ENCODE measurements around the gene PHF2.

Gene PHF2

DNA sequence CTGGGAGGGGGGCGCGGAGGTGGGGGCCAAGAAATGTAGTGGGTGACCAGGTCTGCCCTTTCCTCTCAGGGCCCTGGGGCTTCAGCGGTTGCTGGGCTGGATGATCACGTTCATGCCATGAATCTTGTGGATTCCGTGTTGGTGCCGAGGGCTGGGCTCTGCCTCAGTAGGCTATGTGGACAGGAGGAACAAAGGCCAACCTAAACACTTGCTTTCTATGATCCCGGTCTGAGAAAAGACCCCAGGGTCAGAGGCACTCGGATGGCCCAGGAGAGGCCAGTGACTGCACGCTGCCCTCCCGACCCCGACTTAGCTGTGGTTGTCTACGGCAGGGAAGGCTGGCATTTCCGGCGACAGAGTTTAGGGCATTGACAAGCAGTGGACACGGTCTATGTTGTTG lies 26.6 kb downstream of the PHF2 start:
- DNase-seq = no peak

DNA sequence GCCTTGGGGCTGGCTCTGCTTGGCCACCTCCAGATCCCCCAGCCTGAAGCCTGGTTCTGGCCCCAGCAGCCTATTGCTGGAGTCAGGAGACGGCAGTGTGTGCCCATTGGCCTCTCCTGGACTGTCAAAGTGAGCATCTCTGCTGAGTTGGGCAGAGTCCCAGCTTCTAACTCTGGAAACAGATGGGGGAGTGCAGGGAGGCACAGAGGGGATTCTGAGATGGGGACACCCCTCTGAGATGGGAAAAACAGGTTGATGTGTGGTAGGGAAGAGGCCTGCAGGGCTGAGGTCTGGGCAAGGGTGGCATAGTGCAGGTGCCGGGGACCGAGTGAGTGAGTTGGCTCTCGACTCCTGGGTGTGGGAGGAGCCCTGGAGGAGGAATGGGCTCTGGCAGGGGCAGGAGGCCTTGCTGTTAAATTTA lies 27.5 kb downstream of the PHF2 start:
- no peak for DNase-seq

DNA sequence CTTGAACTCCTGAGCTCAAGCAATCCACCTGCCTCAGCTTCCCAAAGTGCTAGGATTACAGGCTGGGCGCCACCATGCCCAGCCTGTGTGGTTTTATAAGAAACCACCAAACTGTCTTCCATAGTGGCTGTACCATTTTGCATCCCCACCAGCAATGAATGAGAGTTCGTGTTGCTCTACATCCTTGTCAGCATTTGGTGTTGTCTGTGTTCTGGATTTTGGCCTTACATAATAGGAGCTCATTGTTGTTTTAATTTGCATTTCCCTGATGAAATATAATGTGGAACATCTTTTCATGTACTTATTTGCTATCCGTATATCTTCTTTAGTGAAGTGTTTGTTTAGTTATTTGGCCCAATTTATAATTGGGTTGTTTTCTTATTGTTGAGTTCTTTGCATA lies 29.8 kb downstream of the PHF2 start:
- DNase-seq = no peak

DNA sequence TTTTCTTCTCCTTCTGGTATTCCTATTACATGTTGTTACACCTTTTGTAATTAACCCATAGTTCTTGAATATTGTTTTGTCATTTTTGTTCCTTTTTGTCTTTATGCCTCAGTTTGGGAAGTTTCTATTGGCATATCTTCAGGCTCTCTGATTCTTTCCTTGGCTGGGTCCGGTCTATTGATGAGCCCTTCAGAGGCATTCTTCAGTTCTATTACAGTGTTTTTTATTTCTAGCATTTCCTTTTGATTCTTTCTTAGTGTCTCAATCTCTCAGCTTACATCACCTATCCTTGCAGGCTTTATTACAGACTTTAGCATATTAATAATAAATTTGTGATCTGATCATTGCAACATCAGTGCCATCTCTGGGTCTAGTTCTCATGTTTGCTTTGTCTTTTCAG lies 33.8 kb downstream of the PHF2 start:
- no peak for DNase-seq

DNA sequence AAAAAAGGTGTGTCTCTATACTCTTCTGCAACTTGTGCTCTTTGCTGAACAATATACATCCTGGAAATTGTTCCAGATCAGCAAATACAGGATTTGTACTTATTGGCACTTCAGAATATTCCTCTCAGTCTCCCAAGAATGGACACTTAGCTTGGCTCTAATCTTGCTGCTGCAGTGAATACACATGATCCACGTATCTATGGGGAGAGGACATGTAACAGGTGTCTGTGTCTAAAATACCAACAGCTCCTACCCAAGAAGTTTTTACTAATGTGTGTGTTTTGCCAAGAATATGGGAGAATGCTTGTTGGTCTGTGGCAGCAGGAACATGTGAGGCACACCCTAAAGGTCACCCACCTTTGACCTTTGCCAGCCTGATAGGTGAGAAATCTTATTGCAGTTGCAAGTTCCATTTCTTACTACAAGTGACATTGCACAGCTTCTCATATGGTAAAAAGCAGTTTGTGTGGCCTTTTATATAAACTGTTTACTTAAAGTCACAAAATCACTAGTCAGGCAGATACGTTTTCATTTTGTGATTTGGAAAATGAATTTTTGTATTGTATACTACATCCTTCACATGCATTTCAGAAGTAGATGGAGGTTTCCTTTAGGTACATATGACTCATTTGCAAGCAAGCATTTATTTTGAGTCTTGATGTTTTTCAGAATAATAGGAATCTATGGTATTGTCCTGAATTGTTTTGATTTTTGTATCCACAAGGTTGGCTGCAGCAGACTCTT lies 35.8 kb downstream of the PHF2 start:
- no peak for DNase-seq

DNA sequence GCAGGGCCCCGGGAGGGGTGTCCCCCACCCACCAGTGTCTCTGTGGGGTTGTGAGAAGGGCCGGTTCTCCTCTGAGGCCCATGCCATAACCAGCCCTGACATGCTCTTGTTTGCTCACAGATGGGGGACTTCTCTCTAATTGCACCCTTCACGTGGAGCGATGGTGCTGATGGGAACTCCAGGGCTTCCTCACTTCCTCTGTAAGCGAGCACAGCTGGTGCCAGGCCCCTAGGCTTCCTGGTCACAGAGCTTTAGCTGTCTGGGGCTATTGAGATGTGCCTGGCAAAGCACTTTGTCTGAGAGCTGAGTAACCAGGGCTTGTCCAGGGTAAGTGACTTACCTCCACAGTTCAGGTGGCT lies 36.4 kb downstream of the PHF2 start:
- DNase-seq = no peak

DNA sequence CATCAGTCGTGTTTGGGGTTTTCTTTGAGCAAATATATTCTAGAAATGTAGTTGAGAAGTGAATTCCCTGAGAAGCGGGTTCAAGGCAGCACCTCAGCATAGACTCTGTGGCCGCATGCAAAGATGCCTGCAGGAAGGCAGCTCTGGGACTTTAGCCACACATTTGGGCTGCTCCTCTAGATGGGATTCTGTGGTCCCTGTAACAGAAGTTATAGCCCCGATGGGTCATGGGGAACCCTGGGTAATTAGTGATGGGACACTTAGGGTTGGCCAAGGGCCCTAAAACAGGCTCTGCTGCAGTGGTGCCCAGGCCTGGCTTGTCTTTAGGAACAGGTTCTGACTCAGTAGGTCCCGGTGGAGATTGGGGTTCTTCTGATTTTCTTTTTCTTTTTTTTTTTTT lies 36.8 kb downstream of the PHF2 start:
- DNase-seq = no peak

DNA sequence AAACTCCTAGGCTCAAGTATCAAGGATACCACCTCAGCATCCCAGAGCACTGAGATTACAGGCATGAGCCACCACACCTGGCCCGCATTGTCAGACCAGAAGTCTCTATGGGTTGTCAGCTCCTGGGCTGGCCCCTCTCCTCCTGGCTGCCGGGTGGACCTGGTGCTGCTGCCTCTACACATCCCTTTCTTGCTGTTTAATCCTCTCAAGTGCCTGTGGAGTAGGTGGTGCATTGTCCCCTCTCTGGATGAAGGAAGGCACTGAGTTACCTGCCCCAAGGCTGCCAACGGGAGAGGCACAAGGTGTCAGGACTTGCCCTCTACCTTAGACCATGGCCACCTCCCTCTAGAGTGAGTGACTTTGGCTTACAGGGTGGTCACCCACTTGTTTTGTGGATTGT lies 37.4 kb downstream of the PHF2 start:
- DNase-seq = no peak

DNA sequence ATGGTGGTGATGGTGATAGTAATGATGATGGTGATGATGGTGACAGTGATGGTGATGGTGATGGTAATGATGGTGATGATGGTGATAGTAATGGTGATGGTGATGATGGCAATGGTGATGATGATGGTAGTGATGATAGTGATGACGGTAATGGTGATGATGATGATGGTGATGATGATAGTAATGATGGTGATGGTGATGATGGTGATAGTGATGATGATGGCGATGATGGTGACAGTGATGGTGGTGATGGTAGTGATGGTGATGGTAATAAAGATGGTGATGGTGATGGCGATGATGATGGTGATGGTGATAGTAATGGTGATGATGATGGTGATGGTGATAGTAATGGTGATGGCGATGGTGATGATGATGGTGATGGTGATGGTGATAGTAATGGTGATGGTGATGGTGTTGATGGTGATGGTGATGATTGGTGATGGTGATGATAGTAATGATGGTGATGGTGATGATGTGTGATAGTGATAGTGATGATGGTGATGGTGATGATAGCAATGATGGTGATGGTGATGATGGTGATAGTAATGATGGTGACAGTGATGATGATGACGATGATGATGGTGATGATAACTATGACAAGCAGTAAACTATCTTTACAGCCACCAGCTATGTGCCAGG lies 38.6 kb downstream of the PHF2 start:
- no peak for DNase-seq

DNA sequence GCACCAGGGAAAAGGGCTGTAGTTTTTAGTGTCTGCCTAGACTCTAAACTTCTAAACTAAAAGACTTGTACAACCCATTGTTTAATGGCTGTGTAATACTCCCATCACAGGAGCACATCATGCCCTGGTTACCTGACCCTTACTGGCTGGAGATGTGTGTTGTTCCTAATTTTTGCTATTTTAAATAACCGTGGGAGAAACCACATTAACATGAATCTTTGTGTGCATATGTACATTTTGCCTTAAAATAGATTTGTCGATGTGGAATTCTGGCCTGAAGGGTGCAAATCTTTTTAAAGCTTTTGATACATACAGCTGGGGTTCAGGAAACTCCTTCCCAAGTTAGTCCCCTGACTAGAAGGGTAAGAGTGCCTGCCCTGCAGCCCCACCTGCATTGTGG lies 39.7 kb downstream of the PHF2 start:
- DNase-seq = no peak

DNA sequence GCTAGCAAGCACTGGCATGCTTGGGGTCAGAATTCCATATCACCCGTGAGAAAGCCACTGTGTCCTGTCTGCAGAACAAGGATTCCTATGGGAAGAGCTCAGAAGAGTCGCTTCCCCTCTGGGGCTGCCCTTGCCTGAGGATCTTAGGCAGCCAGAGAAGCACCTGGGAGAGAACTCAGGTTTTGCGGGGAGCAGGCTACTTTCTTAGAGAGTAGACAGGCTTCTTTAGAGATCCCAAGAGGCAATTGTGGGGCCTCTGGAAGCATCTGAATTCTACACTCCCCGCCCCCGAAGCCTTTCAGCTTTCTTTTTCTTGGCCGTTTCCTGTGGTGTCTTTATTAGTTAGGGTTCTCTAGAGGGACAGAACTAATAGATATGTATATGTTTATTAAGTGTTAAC lies 40.9 kb downstream of the PHF2 start:
- no peak for DNase-seq

DNA sequence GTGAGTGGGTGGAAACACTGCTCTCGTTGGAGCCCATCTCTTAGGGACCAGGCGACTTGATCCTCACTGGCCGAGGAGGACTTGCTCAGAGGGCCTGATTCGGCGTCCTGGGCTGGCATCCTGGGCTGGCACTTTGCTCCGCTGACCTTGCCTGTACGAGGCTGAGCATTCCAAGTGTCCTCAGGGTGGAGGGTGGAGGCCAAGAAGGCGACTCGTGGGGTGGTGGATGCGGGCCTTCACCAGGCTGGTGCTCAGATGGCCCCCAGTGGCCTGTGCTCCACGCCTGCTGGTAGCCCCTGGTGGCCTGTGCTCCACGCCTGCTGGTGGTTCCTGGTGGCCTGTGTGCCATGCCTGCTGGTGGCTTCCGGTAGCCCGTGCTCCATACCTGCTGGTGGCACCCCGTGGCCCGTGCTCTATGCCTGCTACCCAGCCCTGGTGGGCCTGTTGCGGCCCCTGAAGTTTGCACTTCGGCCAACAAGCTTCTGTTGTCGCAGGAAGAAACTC lies 42.9 kb downstream of the PHF2 start:
- no peak for DNase-seq

DNA sequence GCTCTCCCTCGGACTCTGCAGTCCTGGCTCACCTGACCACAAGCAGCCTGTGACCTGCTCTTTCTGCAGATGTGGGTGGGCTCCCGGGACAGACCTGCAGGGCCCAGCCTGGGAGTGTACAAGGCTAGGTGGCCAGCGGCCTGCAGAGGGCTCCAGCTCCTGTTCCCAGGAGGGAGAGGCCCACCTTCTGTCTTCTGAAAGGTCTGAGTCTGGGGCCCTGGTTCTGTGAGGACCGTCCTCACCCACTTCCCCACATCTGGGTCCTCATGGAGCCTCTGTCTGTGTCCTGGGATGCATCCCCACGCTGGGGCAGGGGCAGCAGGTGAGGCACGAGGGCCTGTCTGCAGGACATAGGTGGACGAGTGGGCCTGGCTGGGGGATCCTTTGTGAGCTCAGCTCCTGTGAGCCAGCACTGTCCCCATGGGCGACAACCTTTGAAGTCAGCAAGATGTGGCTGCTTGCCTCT lies 43.7 kb downstream of the PHF2 start:
- DNase-seq = no peak

DNA sequence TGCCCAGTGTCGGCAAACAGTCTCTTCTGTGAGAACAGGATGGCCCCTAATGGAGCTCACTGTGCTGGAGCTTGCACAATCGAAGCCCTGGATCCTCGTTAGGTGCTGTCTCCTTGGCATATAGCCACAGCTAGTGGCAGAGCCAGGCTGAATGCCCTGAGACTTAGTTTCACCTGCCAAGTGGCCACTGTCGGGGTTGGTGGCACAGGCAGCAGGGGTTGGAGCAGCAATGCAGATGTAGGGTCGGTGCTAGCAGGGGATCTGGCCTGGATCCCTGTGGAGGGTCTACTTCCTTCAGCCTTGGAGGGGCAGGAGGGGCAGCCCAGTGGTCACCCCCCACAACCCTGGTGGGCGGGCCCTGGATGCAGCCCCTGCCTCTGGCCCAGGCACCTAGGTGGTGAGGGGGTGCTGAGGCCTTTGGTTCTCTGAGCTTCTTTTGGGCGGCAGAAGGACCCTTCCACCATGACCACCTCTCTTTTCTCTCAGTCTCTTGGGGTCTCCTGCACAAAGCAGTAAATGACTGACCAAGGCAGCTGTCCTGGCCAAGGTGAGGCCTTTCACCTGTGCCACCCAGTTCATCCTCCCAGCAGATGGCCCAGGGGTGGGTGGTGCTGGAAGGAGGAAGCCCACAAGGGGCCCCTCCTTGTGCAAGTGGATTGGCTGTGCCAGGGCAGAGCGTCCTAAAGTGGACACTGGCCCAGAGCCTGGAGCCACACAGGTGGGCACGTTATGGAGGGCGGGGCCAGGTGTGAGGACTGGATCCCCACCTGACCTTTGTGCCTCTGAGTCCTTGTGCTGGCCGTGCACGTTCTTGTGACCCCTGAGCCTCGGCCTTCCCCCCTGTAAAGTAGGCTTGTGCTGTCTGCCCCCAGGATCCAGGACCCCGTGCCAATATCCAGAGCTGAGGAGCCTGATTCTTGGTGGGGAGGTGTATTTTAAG lies 44.8 kb downstream of the PHF2 start:
- DNase-seq = no peak

DNA sequence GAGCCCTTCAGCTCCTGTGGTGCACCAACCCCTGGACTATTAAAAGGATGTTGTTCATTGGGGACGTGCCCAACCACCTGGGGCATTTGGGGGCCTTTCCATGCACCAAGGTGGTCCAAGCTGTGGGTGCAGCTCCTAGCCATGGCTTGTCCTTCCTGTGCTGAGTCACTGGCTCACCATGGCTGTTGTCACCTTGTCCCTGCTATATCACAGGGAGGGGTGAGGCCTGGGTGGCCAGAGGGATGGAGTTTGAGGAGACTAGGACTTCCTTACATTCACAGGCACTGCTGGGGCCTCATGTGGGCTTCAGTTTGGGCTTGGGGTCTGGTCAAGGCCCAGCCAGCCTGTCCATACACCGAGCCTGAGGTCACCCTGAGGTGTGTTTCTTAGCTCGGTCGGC lies 45.5 kb downstream of the PHF2 start:
- no peak for DNase-seq

DNA sequence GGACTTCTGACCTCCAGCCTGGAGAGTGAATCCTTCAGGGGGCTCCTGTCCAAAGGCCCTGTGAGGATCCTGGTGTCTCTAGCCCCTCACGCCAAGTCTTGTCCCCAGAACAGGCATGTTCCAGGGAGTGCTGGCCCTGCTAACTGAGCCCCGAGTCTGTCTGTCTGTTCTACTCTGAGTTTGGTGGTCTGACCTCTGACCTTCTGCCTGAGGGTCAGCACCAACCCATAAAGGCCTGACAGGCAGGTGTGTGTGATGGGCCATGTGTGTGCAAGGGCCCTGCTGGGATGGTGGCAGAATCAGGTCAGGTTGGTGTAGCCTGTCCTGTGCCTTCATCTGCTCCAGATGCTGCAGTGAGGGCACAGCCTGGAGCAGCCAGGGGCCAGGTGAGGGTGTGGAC lies 46.3 kb downstream of the PHF2 start:
- DNase-seq = no peak

DNA sequence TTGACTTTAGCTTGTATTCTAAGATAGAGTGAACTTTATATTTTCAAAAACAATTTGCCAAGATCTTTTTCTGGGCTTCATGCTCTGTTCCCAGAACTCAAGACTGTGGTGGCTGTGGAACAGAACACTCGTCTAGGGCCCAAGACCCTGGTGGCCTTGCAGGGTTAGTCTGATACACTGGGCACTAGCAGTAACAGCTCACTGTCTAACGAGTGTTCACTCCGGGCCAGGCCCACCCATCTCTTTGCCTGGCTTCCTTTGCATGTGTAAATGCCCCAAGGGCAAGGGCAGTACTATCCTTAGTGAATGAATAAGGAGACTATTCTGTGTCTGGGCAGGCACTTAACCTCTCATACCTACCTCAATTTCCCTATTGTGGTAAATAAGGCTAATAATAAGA lies 47.4 kb downstream of the PHF2 start:
- no peak for DNase-seq

DNA sequence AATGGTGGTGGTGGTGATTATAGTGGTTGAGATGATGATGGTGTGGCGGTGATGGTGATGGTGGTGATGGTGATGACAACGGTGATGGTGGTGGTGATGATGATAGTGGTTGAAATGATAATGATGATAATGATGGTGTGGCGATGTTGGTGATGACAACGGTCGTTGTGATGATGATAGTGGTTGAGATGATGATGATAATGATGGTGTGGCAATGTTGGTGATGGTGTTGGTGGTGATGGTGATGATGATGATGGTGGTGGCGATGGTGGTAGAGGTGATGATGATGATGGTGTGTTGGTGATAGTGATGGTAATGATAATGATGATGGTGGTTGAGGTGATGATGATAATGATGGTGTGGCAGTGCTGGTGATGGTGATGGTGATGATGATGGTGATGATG lies 48.0 kb downstream of the PHF2 start:
- no peak for DNase-seq

DNA sequence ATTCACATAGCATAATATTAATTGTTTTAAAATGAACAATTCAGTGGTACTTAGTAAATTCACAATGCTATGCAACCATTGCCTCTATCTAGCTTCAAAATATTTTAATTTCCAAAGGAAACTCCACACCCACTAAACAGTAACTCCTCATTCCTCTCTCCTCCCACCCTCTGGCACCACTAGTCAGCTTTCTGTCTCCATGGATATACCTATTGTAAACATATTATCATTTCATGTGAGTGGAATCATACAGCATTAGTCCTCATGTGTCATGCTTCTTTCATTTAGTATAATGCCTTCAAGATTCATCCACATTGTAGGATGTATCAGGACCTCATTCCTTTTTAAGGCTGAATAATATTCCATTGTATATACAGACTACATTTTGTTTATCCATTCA lies 48.6 kb downstream of the PHF2 start:
- no peak for DNase-seq

DNA sequence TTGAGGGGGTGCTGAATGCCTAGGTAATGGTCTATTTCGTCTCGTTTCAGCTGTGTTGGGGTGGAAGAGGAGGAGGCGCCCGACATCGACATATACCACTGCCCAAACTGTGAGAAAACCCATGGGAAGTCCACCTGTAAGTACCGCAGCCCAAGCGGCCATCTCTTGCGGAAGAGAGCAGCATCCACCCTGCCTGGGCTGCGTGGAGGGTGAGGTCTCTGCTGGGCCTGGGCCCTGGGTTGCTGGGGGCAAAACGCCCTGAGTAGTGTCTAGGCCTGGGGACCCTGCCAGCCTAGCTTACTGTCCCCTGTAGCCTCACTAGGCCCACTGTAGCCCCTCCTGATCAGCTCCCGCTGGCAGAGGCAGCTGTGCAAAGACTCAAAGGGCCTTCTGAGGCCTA lies 53.5 kb downstream of the PHF2 start:
- no peak for DNase-seq

DNA sequence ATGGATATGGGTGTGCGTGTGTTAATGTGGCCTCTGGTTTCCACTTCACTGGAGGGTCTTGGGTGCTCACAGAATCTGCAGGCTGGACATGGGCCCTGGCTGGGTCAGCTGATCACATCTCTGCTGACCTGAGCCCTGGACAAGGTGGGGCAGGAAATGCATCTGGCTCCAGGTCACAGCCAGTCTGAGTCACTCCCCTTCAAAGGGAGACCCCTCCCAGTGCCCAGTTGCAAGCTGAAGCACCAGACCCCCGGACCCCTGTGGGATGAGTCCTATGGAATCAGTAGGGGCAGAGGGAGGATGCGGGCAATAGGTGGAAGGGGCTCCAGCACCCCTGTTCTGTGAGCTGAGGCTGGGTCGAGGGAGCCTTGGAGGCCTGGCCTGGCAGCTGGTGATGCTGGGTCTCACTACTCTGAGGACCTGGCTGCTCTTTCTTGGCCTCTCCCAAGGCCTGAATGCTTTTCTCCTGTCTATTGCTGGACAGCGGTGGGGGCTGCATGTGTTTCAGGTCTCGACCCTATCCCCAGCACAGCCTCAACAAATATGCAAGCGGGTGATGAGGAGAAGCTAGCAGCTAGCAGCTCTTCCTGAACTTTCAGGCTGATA lies 54.5 kb downstream of the PHF2 start:
- DNase-seq = no peak

DNA sequence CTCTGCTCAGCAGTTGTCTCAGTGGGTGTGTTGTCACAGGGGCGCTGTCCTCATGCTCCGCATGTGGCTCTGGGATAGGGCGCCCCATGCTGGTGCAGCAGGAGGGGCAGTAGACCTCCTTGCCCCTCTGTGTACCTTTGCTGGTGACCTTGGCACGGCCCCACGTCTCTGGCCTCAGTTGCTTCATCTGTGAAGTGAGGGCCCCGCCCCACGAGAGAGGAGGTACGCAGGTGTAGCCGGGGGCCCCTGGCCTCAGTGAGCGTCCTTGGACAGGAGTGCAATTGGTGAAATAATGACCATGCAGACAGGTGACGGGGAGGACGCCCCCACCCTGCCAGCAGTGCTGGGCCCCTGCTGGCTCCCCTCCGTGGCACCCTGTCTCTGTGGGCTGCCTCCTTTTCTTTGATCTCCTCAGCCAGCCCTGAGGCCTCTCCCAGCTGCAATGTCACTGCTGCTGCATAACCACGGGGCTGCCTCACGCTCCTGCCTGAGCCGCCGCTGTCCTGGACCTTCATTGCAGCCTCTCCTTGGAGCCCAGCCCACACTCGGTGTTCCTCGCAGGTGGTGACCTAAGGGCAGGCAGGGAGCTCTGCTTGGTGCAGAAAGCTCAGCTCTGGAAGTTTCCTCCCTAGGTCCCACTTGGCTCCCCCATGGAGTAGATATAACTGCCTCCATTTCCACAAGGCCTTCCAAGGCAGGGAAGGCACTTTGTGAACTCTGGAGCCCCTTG lies 57.3 kb downstream of the PHF2 start:
- DNase-seq = no peak
